GF-D8 (cell line): ENCODE results near the gene ZNF83.
"Not testable (repeated sequence)": the region's sequence is repeated elsewhere in the genome, so short reads cannot be mapped to it uniquely, and the experiment has no call there.

Experiments
- DNase-seq: peaks from one replicate; lab custom pipeline; 2025; lab: John Stamatoyannopoulos, UW

Gene ZNF83

GRCh38 chr19:52569638-52569999, 68.5 kb downstream of the ZNF83 start:
- DNase-seq = not testable (repeated sequence)

- no peak for DNase-seq
Measured at GRCh38 chr19:52567921-52568320, 70.2 kb downstream of the ZNF83 start.

- no peak for DNase-seq
Measured at GRCh38 chr19:52566588-52566987, 71.6 kb downstream of the ZNF83 start.

GRCh38 chr19:52566121-52566520, 72.0 kb downstream of the ZNF83 start:
- DNase-seq = no peak
